PC-9 (cell line): ENCODE results near the gene SPATA3.
A peak's percentile ranks its signal among the peaks of the same experiment; 100 is the strongest.

ENCODE experiments used
- EZH2 ChIP-seq: fragments of 200-600 bp; sonication (generic); IDR thresholded peaks from 2 replicates; pipeline ENCODE4 v1.8.0; 2017; ENCODE audit warnings: antibody characterized with exemption, low read depth
- TF ChIP-seq, protein P1 (sequence below): fragments of 200-600 bp; sonication (generic); conservative IDR thresholded peaks from 2 replicates; pipeline ENCODE4 v1.6.1; 2017; ENCODE audit warnings: mixed run types, antibody characterized with exemption, mild to moderate bottlenecking, moderate library complexity

- TF ChIP-seq, protein P1, sequence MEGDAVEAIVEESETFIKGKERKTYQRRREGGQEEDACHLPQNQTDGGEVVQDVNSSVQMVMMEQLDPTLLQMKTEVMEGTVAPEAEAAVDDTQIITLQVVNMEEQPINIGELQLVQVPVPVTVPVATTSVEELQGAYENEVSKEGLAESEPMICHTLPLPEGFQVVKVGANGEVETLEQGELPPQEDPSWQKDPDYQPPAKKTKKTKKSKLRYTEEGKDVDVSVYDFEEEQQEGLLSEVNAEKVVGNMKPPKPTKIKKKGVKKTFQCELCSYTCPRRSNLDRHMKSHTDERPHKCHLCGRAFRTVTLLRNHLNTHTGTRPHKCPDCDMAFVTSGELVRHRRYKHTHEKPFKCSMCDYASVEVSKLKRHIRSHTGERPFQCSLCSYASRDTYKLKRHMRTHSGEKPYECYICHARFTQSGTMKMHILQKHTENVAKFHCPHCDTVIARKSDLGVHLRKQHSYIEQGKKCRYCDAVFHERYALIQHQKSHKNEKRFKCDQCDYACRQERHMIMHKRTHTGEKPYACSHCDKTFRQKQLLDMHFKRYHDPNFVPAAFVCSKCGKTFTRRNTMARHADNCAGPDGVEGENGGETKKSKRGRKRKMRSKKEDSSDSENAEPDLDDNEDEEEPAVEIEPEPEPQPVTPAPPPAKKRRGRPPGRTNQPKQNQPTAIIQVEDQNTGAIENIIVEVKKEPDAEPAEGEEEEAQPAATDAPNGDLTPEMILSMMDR, result peak; percentile 91
- no peak for TF ChIP-seq EZH2
Measured at GRCh38 chr2:230987137-230988020, 8.5 kb upstream of the SPATA3 start.
